Measurements from ENCODE around the gene GTF2A1. TPM values are rescaled to one million over a fixed set of nuclear protein-coding genes. Genes with fewer than 3 reads are reported as not detected.

The GTF2A1 gene
- total and polyA plus RNA-seq, 4 donors: 2.9 to 22.1 (median 9.7) TPM

- no peaks in the 10 kb centered on the region for H3K9me3 ChIP-seq (ENCODE audit: control insufficient read depth in 4 of 4, low read length in 3 of 4)
- no peak overlapping the region for H3K4me3 ChIP-seq (ENCODE audit: low read depth in 1 of 3, low read length in 3 of 3)
- 22% methylated on average over 3 of the region's 3 CpGs for WGBS
- no peaks in the 10 kb centered on the region for H3K36me3 ChIP-seq (ENCODE audit: control insufficient read depth in 4 of 4, insufficient read depth in 3 of 4, low read depth in 1 of 4, low read length in 3 of 4)
- no peak for DNase-seq (ENCODE audit: low spot score)
- no peak for TF ChIP-seq EGR1 (IDR thresholded peaks at IDR 0.05; ENCODE audit: low read depth in 2 of 2)
- TF ChIP-seq MAX (IDR thresholded peaks at IDR 0.05): no peak
- TF ChIP-seq RAD21 (IDR thresholded peaks at IDR 0.05): no peak
- TF ChIP-seq SP1 (IDR thresholded peaks at IDR 0.05): no peak
- peak overlapping the region; percentile 13 to 57 for H3K27ac ChIP-seq (ENCODE audit: low read depth in 1 of 2, low read length in 2 of 2)
- H3K9ac ChIP-seq (ENCODE audit: low read depth in 1 of 2, low read length in 2 of 2): no peak overlapping the region
- H3K27me3 ChIP-seq (ENCODE audit: control insufficient read depth in 4 of 4, insufficient read depth in 4 of 4, low read length in 3 of 4): no peaks in the 10 kb centered on the region
- peaks cover 0 to 21% (median 13%) of the 10 kb centered on the region in 4 donors for H3K4me1 ChIP-seq (ENCODE audit: control insufficient read depth in 4 of 4, insufficient read depth in 4 of 4, low read length in 3 of 4)
Observed at GRCh38 chr14:81144824-81145603, 75.7 kb downstream of the GTF2A1 start.

GRCh38 chr14:81143793-81144192 lies 77.0 kb downstream of the GTF2A1 start:
- Histone ChIP-seq H3K9me3 (ENCODE audit: control insufficient read depth in 4 of 4, low read length in 3 of 4) (no peaks in the 10 kb centered on the region), H3K27me3 (ENCODE audit: control insufficient read depth in 4 of 4, insufficient read depth in 4 of 4, low read length in 3 of 4) (no peaks in the 10 kb centered on the region), H3K36me3 (ENCODE audit: control insufficient read depth in 4 of 4, insufficient read depth in 3 of 4, low read depth in 1 of 4, low read length in 3 of 4) (no peaks in the 10 kb centered on the region), H3K9ac (ENCODE audit: low read depth in 1 of 2, low read length in 2 of 2) (no peak overlapping the region), H3K27ac (ENCODE audit: low read depth in 1 of 2, low read length in 2 of 2) (no peak overlapping the region), H3K4me1 (ENCODE audit: control insufficient read depth in 4 of 4, insufficient read depth in 4 of 4, low read length in 3 of 4) (peaks cover 0 to 21% (median 12%) of the 10 kb centered on the region in 4 donors), H3K4me3 (ENCODE audit: low read depth in 1 of 3, low read length in 3 of 3) (no peak overlapping the region)
- no peak for TF ChIP-seq ZBTB33 (IDR thresholded peaks at IDR 0.05)
- no peak for TF ChIP-seq CTCF (IDR thresholded peaks at IDR 0.05; ENCODE audit: low read depth, low read length, missing input control)
- DNase-seq (ENCODE audit: low spot score): no peak
- 95% methylated on average over 8 of the region's 8 CpGs for WGBS

- H3K36me3 ChIP-seq (ENCODE audit: control insufficient read depth in 4 of 4, insufficient read depth in 3 of 4, low read depth in 1 of 4, low read length in 3 of 4): no peaks in the 10 kb centered on the region
- no peak for DNase-seq (ENCODE audit: low spot score)
- TF ChIP-seq JUND (IDR thresholded peaks at IDR 0.05): no peak
- no peak for TF ChIP-seq HNF4G (IDR thresholded peaks at IDR 0.05)
- TF ChIP-seq MAX (IDR thresholded peaks at IDR 0.05): no peak
- H3K27ac ChIP-seq (ENCODE audit: low read depth in 1 of 2, low read length in 2 of 2): no peak overlapping the region
- no peaks in the 10 kb centered on the region for H3K27me3 ChIP-seq (ENCODE audit: control insufficient read depth in 4 of 4, insufficient read depth in 4 of 4, low read length in 3 of 4)
- peaks cover 0 to 14% (median 5%) of the 10 kb centered on the region in 4 donors for H3K4me1 ChIP-seq (ENCODE audit: control insufficient read depth in 4 of 4, insufficient read depth in 4 of 4, low read length in 3 of 4)
- no peak overlapping the region for H3K4me3 ChIP-seq (ENCODE audit: low read depth in 1 of 3, low read length in 3 of 3)
- 54% methylated on average over 2 of the region's 2 CpGs for WGBS
- H3K9ac ChIP-seq (ENCODE audit: low read depth in 1 of 2, low read length in 2 of 2): no peak overlapping the region
- no peaks in the 10 kb centered on the region for H3K9me3 ChIP-seq (ENCODE audit: control insufficient read depth in 4 of 4, low read length in 3 of 4)
Observed at GRCh38 chr14:81141426-81141825, 79.3 kb downstream of the GTF2A1 start.
